Peyer's patch (tissue), 4 donors: ENCODE measurements around the gene THPO.

Source experiments
- CTCF ChIP-seq, 6 experiments: fragments of 450-650 bp in 4 of 6; fragments of 200-600 bp in 2 of 6; sonication (generic) in 1 of 6; IDR thresholded peaks; one replicate each; pipeline ENCODE4 v1.5.1; 2017 to 2019; ENCODE audit warnings: antibody characterized with exemption in 6 of 6, mild to moderate bottlenecking in 3 of 6, moderate library complexity in 1 of 6
- POLR2A ChIP-seq, 2 donors: fragments of 450-650 bp; IDR thresholded peaks; one replicate each; pipeline ENCODE4 v1.5.1; 2017; ENCODE audit warnings: antibody characterized with exemption in 2 of 2, mild to moderate bottlenecking in 2 of 2, moderate library complexity in 2 of 2

GRCh38 chr3:184388164-184388935, 10.3 kb upstream of the THPO start:
- TF ChIP-seq POLR2A (IDR thresholded peaks at IDR 0.05) (no peak), CTCF (IDR thresholded peaks at IDR 0.05) (no peak)
